Measurements from ENCODE around the gene ANKRD34B.

Gene ANKRD34B

DNA sequence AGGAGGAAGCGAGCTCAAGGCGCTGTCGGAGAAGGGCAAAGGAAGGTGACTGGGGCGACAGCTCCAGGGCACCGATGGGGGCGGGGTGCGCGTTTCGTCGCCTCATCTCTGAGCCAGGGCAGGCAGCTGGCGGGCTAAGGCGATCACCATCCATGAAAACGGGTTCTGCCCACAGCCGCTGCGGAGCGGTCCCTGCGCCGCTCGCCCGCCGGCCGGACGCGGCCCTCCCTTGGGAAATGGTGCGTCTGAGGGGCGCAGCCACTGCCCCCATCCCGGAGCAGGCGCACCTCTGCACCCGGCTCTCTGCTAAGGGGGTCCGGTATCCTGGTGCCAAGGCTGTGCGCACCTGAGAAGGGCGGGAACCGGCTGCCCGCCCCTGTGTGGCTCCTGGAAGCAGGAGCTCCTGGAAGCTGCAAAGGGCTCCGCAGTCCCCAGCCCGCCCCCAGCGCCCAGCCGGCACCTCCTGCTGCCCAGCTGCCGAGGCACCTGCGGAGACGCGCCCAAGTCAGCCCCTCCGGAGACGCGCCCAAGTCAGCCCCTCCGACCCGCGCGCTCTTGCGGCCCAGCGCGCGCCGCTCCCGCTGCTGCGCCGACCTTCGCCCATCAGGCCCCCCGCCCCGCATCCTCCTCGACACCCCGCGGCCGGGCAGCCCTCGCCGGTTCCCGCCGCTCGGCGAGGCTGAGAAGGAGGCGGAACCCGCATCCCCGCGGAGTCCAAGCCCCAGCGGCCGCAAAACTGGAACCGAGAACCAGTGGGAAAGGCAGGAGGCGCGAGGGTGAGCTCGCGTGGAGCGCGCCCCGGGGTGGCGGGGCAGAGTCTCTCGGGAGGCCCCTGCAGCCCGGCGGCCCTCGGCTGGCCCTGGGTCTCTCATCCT lies 757 bp downstream of the ANKRD34B start:
- DNase-seq (ENCODE audit: low read depth): no peak

DNA sequence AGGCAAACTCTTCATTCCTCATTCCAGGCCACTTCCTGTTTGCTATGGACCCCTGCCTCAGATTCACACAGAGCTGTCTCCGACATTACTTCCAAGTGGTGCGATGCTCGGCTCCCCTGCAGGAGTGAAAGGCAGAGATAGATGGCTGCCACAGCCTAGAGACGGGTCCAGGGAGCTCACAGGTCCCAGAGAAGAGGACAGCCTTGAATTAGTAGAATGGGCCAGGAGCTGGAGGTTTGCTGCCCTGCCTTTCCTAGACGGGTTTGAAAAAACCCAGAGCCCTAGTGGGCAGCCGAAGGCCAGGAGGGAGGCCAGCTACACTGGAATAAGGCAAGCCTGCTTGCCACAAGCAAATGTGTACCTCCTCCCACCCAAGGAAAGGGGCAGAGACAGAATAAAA lies 1.8 kb downstream of the ANKRD34B start:
- DNase-seq (ENCODE audit: low read depth): no peak

DNA sequence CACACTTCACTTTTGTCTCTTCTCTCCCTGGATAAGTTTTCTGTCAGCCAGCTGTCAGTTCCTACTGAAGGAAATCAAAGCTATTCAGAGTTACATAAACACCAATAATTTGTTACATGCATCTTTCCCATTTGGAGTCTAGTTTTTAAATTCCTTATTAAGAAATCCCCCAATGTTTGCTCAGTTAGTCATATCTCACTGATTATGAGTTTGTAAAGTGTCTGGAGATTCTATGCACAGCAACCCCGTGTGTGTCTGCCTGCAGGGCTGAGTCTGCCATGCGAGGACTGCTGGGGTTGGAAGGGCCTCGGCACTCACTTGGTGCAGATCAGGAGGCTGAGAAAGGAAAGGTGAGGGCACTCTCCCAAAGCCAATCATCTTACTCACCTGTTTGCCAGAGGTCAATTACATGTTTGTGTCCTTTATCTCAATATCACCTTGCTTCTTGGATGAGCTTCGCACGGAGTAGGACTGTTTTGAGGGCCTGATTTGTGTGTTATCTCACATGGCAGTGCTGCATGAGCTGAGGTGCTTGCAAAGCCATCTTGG lies 3.3 kb downstream of the ANKRD34B start:
- DNase-seq (ENCODE audit: low read depth): no peak

DNA sequence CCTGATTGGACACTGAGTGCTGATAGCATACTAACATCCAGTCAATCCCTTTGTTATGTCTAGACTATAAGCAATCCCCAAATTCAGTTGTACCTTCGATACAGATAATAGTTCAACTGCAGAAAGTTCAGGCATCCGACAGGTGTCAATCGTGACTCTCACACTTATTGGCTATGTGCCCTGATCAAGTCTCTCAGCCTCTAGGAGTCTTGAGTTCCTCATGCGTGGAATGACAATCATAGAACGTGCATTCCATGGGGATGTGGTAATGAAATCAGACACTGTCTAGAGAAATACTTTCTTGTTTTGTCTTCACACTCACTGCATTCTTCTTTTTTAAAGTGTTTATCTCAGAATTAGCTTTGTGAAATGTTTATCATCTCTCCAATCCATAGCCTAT lies 4.8 kb downstream of the ANKRD34B start:
- no peak for DNase-seq (ENCODE audit: low read depth)

DNA sequence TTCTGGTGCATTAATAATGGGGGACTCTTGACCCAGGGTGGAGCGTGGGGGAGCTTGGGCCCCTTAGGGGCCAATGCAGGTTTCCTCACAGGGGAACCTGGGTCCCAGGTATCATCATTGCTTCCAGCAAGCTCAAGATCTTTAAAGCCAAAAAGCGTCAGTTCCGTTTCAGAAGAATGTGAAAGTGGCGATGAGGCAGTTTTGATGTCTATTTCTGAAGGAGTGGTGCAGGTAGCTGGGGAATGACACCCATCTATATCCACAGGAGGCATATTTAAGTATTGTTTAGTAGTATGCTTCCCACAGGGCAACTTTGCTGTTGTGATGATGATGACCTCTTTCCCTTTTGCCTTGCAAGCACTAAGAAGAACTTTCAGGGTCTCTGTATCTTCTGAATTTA lies 10.8 kb downstream of the ANKRD34B start:
- no peak for DNase-seq (ENCODE audit: low read depth)

DNA sequence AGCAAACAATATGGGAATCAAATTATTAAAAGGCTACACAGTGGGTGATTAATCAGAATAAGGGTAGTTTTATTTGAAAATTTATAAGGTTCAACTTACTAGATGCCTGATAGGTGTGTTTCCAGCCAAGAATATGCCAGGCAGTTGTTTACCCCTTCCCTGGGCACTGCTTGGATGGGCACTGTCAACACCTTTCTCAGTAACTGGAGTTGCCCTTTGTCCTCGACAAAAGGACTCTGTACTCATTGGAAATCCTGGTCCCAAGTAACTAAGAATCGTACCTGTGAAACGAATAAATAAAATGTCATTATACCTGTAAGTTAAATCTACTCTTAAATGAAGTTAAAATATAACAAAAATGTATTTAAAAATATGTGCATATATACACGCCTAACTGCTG lies 15.0 kb downstream of the ANKRD34B start:
- no peak for DNase-seq (ENCODE audit: low read depth)

DNA sequence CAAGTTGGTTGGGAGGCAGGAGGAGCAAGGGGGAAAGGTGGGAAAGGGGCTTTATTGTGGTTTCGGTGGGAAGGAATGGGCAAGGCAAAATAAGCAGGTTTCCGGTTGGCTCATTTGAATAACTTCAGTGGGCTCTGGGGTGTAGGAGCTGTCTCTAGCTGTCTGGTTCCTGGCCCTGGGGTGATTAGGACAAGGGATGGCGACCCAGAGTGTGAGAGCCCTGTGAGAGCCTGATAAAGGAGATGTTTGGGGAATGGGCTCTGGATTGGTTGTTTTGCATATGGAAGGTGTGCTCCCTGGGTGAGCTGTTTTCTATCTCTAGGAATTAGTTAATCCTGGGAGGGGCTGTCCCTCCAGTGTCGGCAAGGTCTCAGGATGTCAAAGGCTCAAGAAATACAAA lies 15.4 kb downstream of the ANKRD34B start:
- no peak for DNase-seq (ENCODE audit: low read depth)

DNA sequence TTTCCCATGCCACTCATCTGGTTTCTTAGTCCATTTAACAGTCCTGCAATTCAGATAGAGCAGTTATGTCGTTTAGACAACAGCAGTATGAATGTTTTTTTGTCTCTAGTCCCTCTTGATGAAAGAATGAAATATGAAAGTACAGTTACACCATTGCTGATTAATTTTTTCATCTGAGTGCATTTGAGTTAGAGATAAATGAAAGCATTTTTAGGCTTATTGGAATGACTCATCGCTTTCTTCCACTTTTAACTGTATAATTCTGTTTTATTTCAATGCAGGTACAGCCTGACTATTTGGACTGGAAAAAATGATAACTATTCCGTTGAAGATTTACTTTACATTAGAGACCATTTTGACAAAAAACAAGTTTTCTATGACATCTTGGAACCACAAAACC lies 28.7 kb downstream of the ANKRD34B start:
- DNase-seq (ENCODE audit: low read depth): no peak

DNA sequence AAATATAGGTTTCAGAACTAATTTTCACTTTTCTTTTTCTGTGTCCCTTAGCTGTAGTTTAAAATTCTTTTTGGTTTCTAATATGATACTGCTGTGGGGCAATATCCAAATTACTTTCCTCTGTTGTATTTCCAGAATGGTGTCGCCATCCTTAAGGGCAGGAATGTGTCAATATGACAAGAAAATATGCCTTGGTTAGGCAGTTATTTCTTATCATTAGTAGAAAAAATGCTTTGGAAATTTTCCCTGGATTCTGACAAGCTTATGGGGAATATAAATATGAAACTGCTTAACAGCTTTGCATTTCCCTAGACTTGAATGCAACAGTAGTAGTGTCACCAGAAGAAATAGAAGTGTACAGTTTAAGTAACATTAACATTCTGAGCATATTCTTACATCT lies 29.4 kb downstream of the ANKRD34B start:
- DNase-seq (ENCODE audit: low read depth): peak; percentile 4

DNA sequence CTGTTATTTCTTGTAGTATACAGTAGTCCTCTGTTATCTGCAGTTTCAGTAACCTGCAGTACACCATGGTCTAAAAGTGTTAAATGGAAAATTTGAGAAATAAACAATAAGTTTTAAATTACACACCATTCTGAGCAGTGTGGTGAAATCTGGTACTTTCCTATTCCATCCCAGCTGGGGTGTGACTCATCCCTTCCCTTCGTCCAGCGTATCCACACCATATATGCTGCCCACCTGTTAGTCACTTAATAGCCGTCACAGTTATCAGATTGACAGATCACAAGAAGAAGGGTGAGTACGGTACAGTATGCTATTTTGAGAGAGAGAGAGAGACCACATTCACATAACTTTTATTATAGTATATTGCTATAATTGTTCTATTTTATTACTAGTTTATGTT lies 53.3 kb downstream of the ANKRD34B start:
- DNase-seq (ENCODE audit: low read depth): peak; percentile 55

DNA sequence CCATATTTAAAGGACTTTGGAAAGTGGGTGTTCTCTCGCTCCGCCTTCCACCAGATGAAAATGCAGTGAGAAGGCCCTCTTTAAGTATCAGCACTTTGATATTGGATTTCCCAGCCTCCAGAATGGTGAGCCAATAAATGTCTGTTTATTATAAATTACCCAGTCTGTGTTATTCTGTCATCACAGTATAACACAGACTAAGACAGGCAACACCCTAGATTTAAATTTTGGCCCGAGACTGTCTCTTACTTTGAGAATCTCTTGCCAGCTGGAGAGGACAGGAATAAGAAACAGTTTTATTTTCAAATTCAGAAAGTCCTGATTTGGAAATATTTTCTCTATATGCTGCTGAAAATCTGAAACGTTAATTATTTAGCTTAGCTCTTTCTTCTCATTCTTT lies 60.7 kb downstream of the ANKRD34B start:
- no peak for DNase-seq (ENCODE audit: low read depth)

DNA sequence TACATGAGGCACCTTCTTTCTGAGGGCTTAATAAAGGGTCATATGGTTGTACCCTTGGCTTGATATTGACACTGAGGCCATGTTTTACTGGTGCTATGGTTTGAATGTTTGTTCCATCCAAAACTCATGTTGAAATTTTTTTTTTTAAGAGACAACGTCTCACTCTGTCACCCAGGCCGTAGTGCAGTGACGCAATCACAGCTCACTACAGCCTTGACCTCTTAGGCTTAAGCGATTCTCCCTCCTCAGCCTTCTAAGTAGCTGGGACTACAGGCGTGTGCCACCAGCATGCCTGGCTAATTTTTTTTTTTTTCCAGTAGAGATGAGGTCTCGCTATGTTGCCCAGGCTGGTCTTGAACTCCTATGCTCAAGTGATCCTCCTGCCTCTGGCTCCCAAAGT lies 61.2 kb downstream of the ANKRD34B start:
- DNase-seq (ENCODE audit: low read depth): no peak

DNA sequence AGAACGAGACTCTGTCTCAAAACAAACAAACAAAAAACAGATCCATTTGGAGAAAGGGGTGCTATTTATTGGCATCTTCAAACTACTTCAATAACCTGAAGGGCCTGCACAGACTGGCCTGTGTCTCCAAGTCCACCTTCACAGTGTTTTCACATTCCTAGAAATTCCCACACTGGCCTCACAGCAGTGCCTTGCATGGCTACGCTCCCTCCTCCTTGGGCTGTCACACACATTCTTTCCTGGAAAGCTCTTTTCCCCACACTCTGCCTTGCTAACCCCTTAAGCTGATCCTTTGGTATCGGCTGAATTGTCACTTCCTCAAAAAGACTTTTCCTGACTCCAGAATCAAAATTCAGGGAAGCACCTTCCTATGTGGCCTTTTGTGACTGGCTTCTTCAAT lies 62.4 kb downstream of the ANKRD34B start:
- no peak for DNase-seq (ENCODE audit: low read depth)
